VCaP (cell line): ENCODE data around the gene TMEM235.

Source experiments
- H3K27ac ChIP-seq: fragments of 450-650 bp; 2 replicates; pipeline ENCODE4 v1.5.1; 2017
- CTCF ChIP-seq: fragments of 450-650 bp; conservative IDR thresholded peaks from 2 replicates; pipeline ENCODE4 v1.5.1; 2017; ENCODE audit warnings: mild to moderate bottlenecking, moderate library complexity

TMEM235 gene

DNA sequence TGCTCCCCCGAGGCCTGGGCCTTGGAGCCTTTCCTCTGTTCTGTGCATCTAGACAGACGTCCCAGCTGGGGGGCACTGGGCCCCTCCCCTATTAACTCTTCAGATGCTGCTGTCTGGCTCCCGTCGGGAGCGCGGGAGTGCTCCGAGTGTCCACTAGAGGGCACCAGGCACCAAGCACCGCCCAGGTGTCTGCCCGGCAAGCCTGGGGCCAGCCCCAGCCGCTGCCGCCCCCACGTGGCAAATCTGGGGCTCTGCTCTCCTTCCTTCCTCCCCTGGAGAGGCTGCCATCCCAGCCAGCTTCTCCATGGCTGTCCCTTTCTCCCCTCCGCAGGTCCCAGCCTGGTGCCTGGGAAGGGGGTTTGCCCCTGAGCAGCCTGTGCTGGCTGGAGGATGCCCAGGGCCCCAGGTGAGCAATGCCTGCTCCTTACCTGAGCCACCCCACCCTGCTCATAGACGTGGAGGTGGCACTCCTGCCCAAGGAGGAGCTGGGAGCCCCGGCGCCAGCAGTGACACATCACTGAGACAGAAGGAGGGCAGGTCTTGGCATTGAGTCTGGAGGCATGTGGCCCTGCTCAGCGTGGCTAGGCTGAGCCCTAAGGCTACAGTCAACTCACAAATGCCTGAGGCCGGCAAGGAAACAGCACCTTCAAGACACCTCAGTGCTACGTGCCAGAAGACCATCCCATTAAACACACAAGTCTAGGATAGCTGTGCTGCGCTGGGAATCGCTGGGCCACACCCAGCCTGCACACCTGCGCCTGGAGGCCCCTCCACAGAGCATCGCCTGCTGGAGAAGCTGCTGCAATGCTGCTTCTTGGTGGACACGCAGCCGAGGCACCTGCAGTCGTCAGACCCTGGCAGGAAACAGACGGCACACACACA, 19.7 kb downstream of the TMEM235 start:
- H3K27ac ChIP-seq: peak overlapping the region; percentile 76
- TF ChIP-seq CTCF: peak; percentile 100

DNA sequence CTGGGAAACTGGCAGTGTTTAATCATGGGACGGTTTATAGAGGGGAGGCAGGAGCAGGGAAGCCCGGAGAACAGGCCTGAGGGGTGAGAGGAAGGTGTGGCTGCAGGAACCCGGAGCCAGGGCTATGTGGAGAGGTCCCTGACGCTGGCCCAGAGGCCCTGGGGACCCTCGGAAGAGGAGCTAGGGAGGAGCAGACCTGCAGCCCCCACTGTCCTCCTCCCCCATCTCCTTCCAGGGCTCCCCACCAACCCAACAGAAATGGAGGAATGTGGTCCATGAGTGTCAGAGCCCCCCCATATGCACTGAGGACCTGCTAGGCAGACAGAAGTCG, 20.3 kb downstream of the TMEM235 start:
- no peak for TF ChIP-seq CTCF
- H3K27ac ChIP-seq: peak overlapping the region; percentile 76

DNA sequence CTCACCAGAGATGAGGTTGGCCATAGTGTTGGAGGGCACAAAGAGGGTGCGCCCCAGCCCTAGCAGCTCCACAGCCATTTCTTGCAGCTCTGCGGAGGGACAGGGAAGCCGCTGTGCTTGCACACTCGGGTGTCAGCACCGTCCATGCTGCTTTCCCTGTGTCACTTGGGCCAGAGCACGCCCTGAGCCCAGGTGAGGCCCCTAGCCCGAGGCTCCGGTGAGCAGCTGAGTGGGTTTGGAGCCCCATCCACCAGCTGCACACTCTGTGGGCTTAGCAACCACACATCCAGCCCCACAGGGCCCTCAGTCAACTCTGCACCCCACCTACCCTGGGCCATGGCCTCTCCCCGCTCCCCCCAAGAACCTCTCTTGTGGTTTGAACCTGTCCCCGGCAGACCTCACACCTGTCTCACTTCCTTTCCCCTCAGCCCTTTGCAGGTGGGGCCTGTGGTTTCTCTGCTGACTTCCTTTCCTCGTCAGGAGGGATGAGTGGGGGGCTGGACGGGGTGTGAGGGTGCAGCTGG, 20.7 kb downstream of the TMEM235 start:
- H3K27ac ChIP-seq: peak overlapping the region; percentile 76
- TF ChIP-seq CTCF: no peak

DNA sequence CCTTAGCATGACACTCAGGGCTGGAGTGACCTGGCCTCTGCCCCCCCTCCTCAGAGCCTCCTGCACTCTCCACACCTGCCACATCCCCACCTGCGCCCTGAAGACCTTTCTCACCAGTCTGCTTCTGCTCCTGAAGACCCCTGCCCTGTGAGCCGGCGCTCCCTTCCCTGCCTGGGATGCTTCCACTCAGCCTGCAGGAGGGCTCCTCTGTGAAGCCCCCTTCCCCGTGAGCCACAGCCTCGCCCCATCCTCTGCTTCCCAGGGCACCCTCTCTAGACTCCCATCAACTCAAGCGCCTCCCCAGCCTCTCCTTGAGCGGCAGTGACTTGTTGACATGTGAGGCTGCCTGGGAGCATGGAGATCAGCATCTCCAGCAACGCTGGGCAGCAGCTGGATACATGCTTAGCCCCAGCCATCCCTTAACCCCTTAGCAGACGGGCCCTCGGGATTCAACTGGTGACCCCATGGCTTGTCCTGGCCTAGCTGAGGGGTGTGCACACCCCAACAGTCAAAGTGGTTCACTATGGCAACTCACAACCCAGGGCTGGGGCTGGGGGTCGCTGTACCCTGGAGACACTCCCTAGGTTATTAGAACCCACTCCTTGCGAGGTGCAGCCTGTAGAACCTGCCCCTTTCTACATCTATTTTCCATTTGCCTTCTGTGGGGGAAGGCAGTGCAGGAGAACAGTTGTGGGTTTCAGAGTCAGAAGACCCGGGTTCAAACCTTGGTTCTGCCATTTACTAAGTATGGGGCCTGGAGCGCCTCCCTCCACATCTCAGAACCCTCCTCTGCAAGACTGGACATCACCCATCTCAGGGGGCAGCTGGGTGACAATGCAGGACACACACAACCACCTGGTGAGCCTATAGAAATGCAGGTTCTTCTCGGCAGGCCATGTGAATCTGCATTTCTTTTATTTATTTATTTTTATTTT, 21.5 kb downstream of the TMEM235 start:
- no peak for TF ChIP-seq CTCF
- H3K27ac ChIP-seq: no peak overlapping the region

GRCh38 chr17:78253636-78253945, 22.2 kb downstream of the TMEM235 start:
- peak overlapping the region; percentile 90; the same call in 1 of the 2 replicates for H3K27ac ChIP-seq

GRCh38 chr17:78253946-78254672, 22.7 kb downstream of the TMEM235 start:
- no peak for TF ChIP-seq CTCF
- peak overlapping the region; percentile 90 for H3K27ac ChIP-seq

GRCh38 chr17:78255029-78255656, 23.7 kb downstream of the TMEM235 start:
- H3K27ac ChIP-seq: no peak overlapping the region
- TF ChIP-seq CTCF: no peak
